ENCODE data around the gene PYY.
"Not testable (repeated sequence)": the region's sequence is repeated elsewhere in the genome, so short reads cannot be mapped to it uniquely, and the experiment has no call there.

Gene PYY

DNA sequence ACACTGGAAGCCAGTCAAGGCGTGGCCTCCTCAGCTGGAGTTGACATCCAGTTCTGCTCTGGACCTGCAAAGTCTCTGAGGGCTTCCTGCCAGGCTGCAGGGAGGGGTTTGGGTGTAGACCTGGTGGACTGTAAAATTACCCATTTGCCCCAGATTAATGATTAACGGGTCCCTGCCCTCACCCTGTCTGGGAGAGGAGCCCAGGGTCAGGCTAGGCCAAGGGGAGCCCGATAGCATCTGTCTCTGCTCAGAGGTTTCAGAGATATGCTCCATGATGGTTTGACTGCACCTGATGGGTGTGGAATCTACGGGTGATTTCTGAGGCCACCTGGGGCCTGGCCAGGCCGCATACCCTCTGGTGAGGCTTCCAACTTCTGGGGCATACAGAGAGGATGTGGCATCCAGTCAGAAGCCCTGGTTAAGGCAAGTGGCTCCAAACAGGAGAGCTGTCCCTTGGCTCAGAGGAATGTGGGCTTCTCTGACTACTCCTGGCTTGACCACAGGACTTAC, 22.6 kb downstream of the PYY start:
- no peak overlapping the region for H2BK5ac ChIP-seq (ENCODE audit: low read depth, low read length, poor library complexity, severe bottlenecking)
- H3K4me2 ChIP-seq (ENCODE audit: low read length, poor library complexity, severe bottlenecking), result no peak overlapping the region
- H3K9ac ChIP-seq (ENCODE audit: low read length), result no peak overlapping the region
- H3K27ac ChIP-seq (ENCODE audit: low read length, poor library complexity, severe bottlenecking), result no peak overlapping the region
- no peak overlapping the region for H2BK120ac ChIP-seq (ENCODE audit: low read depth, low read length)
- WGBS, result 80% methylated on average over 5 of the region's 5 CpGs
- H3K23ac ChIP-seq (ENCODE audit: low read length in 2 of 2), result no peak overlapping the region
- no peak overlapping the region for H3K4ac ChIP-seq (ENCODE audit: low read depth in 1 of 2, low read length in 2 of 2)
- no peak overlapping the region for H3K4me3 ChIP-seq (ENCODE audit: insufficient read depth in 1 of 2, low read depth in 1 of 2, low read length in 2 of 2)
- no peaks in the 10 kb centered on the region for H3K79me1 ChIP-seq (replicated peaks; ENCODE audit: low read length, poor library complexity, severe bottlenecking)
- H4K8ac ChIP-seq (ENCODE audit: low read length), result no peak overlapping the region
- H3K4me1 ChIP-seq (ENCODE audit: control insufficient read depth, insufficient read depth, low read depth, low read length), result peaks cover 20% of the 10 kb centered on the region
- H2BK15ac ChIP-seq (ENCODE audit: low read depth, poor library complexity, severe bottlenecking), result no peak overlapping the region
- no peak overlapping the region for H3K14ac ChIP-seq (ENCODE audit: low read length in 2 of 2)
- H3K18ac ChIP-seq (ENCODE audit: low read depth in 1 of 2, low read length in 2 of 2), result no peak overlapping the region
- peaks cover 28 to 33% of the 10 kb centered on the region in 2 experiments for H3K27me3 ChIP-seq (ENCODE audit: control insufficient read depth in 1 of 2, insufficient read depth in 1 of 2, low read length in 2 of 2)
- H2AK5ac ChIP-seq (ENCODE audit: low read length, severe bottlenecking), result no peak overlapping the region
- DNase-seq, result no peak
- no peak overlapping the region for H2BK12ac ChIP-seq (ENCODE audit: low read length in 2 of 2)
- H4K91ac ChIP-seq (ENCODE audit: low read length), result no peak overlapping the region
- H2AFZ ChIP-seq (ENCODE audit: low read depth, low read length), result no peak overlapping the region
- no peaks in the 10 kb centered on the region for H3K36me3 ChIP-seq (ENCODE audit: control insufficient read depth in 1 of 2, insufficient read depth in 2 of 2, low read depth in 1 of 2, low read length in 2 of 2)
- H3K9me3 ChIP-seq (ENCODE audit: control insufficient read depth, low read length), result no peaks in the 10 kb centered on the region

DNA sequence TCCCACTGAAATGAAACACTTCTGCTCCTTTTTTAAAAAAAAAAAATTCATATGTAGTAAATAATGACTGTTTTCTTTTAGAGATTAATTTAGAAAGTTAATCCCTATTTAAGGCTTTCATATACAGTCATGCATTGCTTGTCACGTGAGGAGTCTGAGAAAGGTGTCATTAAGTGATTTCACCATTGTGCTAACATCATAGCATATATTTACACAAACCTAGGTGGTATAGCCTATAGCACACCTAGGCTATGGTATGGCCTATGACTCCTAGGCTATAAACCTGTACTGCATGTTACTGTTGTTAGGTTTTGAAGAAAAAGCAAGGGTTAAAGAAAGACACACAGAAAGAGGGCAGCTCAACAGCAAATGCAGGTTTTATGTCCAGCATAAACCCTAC, 25.1 kb downstream of the PYY start:
- Histone ChIP-seq H2AFZ (ENCODE audit: low read depth, low read length) (no peak overlapping the region), H2AK5ac (ENCODE audit: low read length, severe bottlenecking) (no peak overlapping the region), H4K91ac (ENCODE audit: low read length) (no peak overlapping the region), H3K4me1 (ENCODE audit: control insufficient read depth, insufficient read depth, low read depth, low read length) (peaks cover 13% of the 10 kb centered on the region), H3K4me3 (ENCODE audit: insufficient read depth in 1 of 2, low read depth in 1 of 2, low read length in 2 of 2) (no peak overlapping the region), H3K18ac (ENCODE audit: low read depth in 1 of 2, low read length in 2 of 2) (no peak overlapping the region), H3K79me1 (replicated peaks; ENCODE audit: low read length, poor library complexity, severe bottlenecking) (no peaks in the 10 kb centered on the region), H3K27me3 (ENCODE audit: control insufficient read depth in 1 of 2, insufficient read depth in 1 of 2, low read length in 2 of 2) (peaks cover 53 to 56% of the 10 kb centered on the region in 2 experiments), H2BK15ac (ENCODE audit: low read depth, poor library complexity, severe bottlenecking) (no peak overlapping the region), H2BK5ac (ENCODE audit: low read depth, low read length, poor library complexity, severe bottlenecking) (no peak overlapping the region), H2BK12ac (ENCODE audit: low read length in 2 of 2) (no peak overlapping the region), H3K36me3 (ENCODE audit: control insufficient read depth in 1 of 2, insufficient read depth in 2 of 2, low read depth in 1 of 2, low read length in 2 of 2) (no peaks in the 10 kb centered on the region), H2BK120ac (ENCODE audit: low read depth, low read length) (no peak overlapping the region), H3K27ac (ENCODE audit: low read length, poor library complexity, severe bottlenecking) (no peak overlapping the region), H4K8ac (ENCODE audit: low read length) (no peak overlapping the region), H3K9me3 (ENCODE audit: control insufficient read depth, low read length) (no peaks in the 10 kb centered on the region), H3K4me2 (ENCODE audit: low read length, poor library complexity, severe bottlenecking) (no peak overlapping the region), H3K23ac (ENCODE audit: low read length in 2 of 2) (no peak overlapping the region), H3K14ac (ENCODE audit: low read length in 2 of 2) (no peak overlapping the region), H3K9ac (ENCODE audit: low read length) (no peak overlapping the region), H3K4ac (ENCODE audit: low read depth in 1 of 2, low read length in 2 of 2) (no peak overlapping the region)
- no peak for DNase-seq
- no CpG with 5 or more reads among the region's 1 CpG for WGBS

DNA sequence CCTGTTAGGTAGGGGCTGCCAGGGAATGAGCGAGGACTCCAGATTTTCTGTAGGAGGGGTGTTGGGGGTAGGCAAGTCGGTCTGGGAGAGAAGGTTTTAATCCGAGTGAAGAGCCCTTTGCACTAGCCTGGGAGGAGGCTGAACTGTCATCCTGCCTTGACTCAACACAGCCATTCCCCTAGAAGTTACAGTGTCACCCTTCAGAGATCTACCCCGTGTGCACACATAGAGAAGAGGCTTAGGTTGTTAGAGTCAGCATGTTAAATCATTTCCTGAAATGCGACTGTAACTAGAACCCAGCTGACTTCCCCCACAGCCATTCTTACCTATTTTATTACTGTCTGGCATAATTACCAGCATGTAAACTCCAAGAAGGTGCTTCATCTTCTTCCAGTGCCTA, 25.8 kb downstream of the PYY start:
- not testable (repeated sequence) for H2AK5ac ChIP-seq (ENCODE audit: low read length, severe bottlenecking); H3K23ac ChIP-seq (ENCODE audit: low read length in 2 of 2); H4K8ac ChIP-seq (ENCODE audit: low read length); H3K18ac ChIP-seq (ENCODE audit: low read depth in 1 of 2, low read length in 2 of 2); H3K4ac ChIP-seq (ENCODE audit: low read depth in 1 of 2, low read length in 2 of 2); H3K36me3 ChIP-seq (ENCODE audit: control insufficient read depth in 1 of 2, insufficient read depth in 2 of 2, low read depth in 1 of 2, low read length in 2 of 2); H3K9me3 ChIP-seq (ENCODE audit: control insufficient read depth, low read length); H3K4me2 ChIP-seq (ENCODE audit: low read length, poor library complexity, severe bottlenecking); H2BK120ac ChIP-seq (ENCODE audit: low read depth, low read length); H3K79me1 ChIP-seq (replicated peaks; ENCODE audit: low read length, poor library complexity, severe bottlenecking); H3K27ac ChIP-seq (ENCODE audit: low read length, poor library complexity, severe bottlenecking); H2BK15ac ChIP-seq (ENCODE audit: low read depth, poor library complexity, severe bottlenecking); H3K14ac ChIP-seq (ENCODE audit: low read length in 2 of 2); H2BK5ac ChIP-seq (ENCODE audit: low read depth, low read length, poor library complexity, severe bottlenecking); H2AFZ ChIP-seq (ENCODE audit: low read depth, low read length); H3K9ac ChIP-seq (ENCODE audit: low read length); H2BK12ac ChIP-seq (ENCODE audit: low read length in 2 of 2); H4K91ac ChIP-seq (ENCODE audit: low read length); DNase-seq
- 75% methylated on average over 2 of the region's 5 CpGs for WGBS
- H3K27me3 ChIP-seq (ENCODE audit: control insufficient read depth in 1 of 2, insufficient read depth in 1 of 2, low read length in 2 of 2), result peaks cover 55 to 63% of the 10 kb centered on the region in 2 experiments
- H3K4me3 ChIP-seq (ENCODE audit: insufficient read depth in 1 of 2, low read depth in 1 of 2, low read length in 2 of 2), result peak overlapping the region in 1 of 2 experiments; percentile 38
- H3K4me1 ChIP-seq (ENCODE audit: control insufficient read depth, insufficient read depth, low read depth, low read length), result peaks cover 13% of the 10 kb centered on the region

DNA sequence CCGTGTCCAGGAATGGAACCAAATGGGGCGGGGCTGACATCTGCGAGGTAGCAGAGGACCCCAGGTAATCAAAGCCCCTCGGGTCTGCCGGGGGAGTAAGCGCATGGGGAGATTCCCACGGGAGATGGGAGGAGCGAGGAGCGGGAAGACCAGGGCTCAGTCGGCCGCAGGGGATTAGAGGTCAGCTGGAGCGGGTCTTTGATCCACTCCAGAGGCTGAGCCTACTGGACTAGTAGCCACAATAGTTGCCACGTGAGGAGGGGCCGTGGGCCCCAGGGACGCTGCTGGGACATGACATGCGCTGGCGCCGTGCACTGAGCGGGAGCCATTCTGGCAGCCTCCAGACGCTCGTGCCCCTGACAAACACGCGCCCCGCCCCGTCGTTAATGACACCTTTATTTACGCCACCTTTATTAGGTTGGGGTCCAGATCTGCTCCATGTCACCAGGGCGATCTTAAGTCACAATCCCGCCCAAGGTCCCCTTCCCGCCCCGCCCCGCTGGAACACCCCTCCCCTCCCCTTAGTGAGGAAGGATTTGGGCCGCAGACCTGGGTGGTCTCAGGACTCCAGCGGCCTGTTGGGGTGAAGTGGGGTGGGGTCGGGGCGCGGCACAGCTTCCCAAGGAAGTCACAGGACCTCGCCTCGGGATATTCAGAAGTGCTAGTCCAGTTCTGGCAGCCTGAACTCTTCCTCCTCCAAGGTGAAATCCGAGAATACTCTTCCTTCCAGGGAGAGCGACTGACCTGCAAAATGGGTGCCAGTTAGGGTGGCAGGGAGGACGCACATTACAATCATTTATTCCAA, 26.5 kb downstream of the PYY start:
- no peak overlapping the region for H3K4ac ChIP-seq (ENCODE audit: low read depth in 1 of 2, low read length in 2 of 2)
- H3K27ac ChIP-seq (ENCODE audit: low read length, poor library complexity, severe bottlenecking), result no peak overlapping the region
- peaks cover 13% of the 10 kb centered on the region for H3K4me1 ChIP-seq (ENCODE audit: control insufficient read depth, insufficient read depth, low read depth, low read length)
- WGBS, result 45% methylated on average over 40 of the region's 42 CpGs
- no peak overlapping the region for H2AK5ac ChIP-seq (ENCODE audit: low read length, severe bottlenecking)
- no peak overlapping the region for H2AFZ ChIP-seq (ENCODE audit: low read depth, low read length)
- no peak overlapping the region for H4K8ac ChIP-seq (ENCODE audit: low read length)
- H2BK120ac ChIP-seq (ENCODE audit: low read depth, low read length), result no peak overlapping the region
- no peak overlapping the region for H2BK5ac ChIP-seq (ENCODE audit: low read depth, low read length, poor library complexity, severe bottlenecking)
- no peak for DNase-seq
- no peak overlapping the region for H2BK15ac ChIP-seq (ENCODE audit: low read depth, poor library complexity, severe bottlenecking)
- no peak overlapping the region for H3K14ac ChIP-seq (ENCODE audit: low read length in 2 of 2)
- no peaks in the 10 kb centered on the region for H3K79me1 ChIP-seq (replicated peaks; ENCODE audit: low read length, poor library complexity, severe bottlenecking)
- no peak overlapping the region for H4K91ac ChIP-seq (ENCODE audit: low read length)
- H3K9ac ChIP-seq (ENCODE audit: low read length), result no peak overlapping the region
- H3K36me3 ChIP-seq (ENCODE audit: control insufficient read depth in 1 of 2, insufficient read depth in 2 of 2, low read depth in 1 of 2, low read length in 2 of 2), result no peaks in the 10 kb centered on the region
- H3K27me3 ChIP-seq (ENCODE audit: control insufficient read depth in 1 of 2, insufficient read depth in 1 of 2, low read length in 2 of 2), result peaks cover 57 to 67% of the 10 kb centered on the region in 2 experiments
- H3K9me3 ChIP-seq (ENCODE audit: control insufficient read depth, low read length), result no peaks in the 10 kb centered on the region
- no peak overlapping the region for H3K23ac ChIP-seq (ENCODE audit: low read length in 2 of 2)
- H3K4me2 ChIP-seq (ENCODE audit: low read length, poor library complexity, severe bottlenecking), result peak overlapping the region; percentile 38
- H3K18ac ChIP-seq (ENCODE audit: low read depth in 1 of 2, low read length in 2 of 2), result no peak overlapping the region
- H3K4me3 ChIP-seq (ENCODE audit: insufficient read depth in 1 of 2, low read depth in 1 of 2, low read length in 2 of 2), result peak overlapping the region in 1 of 2 experiments; percentile 74
- no peak overlapping the region for H2BK12ac ChIP-seq (ENCODE audit: low read length in 2 of 2)
